ENCODE results near the gene FCHSD2. TPM values are rescaled to one million over a fixed set of nuclear protein-coding genes. Genes with fewer than 3 reads are reported as not detected.
"Not testable (repeated sequence)": the region's sequence is repeated elsewhere in the genome, so short reads cannot be mapped to it uniquely, and the experiment has no call there.

The FCHSD2 gene
- total RNA-seq, 2 donors from 2014 or later = 12.1 to 20.9 TPM

DNA sequence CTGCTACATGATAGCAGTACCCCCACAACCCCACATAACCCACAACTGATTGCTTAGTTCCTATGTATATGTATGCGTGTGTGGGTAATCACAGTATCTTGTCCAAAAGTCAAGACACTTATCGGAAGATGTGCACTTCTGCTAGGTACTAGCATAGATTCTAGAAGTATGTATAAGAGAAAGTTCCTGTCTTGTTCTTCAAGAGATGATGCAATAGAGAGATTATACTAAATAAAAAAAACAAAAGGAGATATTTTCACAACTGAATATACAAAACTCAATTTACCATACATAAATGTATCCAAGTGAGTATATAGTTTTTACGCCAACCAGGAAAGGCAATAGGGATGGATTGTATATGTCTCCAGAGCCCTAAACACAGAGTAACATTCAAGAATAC lies 112.0 kb downstream of the FCHSD2 start:
- Histone ChIP-seq H3K36me3 (no peaks in the 10 kb centered on the region), H3K9me3 (no peaks in the 10 kb centered on the region), H3K9ac (ENCODE audit: low read depth in 2 of 2, low read length in 2 of 2) (no peak overlapping the region), H3K4me3 (no peak overlapping the region), H3K4me1 (no peaks in the 10 kb centered on the region), H3K27ac (no peak overlapping the region), H3K27me3 (no peaks in the 10 kb centered on the region)
- DNase-seq = no peak
- intact Hi-C loops (cut with DNase I) = no loop called here
- TF ChIP-seq, protein P1, sequence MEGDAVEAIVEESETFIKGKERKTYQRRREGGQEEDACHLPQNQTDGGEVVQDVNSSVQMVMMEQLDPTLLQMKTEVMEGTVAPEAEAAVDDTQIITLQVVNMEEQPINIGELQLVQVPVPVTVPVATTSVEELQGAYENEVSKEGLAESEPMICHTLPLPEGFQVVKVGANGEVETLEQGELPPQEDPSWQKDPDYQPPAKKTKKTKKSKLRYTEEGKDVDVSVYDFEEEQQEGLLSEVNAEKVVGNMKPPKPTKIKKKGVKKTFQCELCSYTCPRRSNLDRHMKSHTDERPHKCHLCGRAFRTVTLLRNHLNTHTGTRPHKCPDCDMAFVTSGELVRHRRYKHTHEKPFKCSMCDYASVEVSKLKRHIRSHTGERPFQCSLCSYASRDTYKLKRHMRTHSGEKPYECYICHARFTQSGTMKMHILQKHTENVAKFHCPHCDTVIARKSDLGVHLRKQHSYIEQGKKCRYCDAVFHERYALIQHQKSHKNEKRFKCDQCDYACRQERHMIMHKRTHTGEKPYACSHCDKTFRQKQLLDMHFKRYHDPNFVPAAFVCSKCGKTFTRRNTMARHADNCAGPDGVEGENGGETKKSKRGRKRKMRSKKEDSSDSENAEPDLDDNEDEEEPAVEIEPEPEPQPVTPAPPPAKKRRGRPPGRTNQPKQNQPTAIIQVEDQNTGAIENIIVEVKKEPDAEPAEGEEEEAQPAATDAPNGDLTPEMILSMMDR (IDR thresholded peaks at IDR 0.05) = no peak

DNA sequence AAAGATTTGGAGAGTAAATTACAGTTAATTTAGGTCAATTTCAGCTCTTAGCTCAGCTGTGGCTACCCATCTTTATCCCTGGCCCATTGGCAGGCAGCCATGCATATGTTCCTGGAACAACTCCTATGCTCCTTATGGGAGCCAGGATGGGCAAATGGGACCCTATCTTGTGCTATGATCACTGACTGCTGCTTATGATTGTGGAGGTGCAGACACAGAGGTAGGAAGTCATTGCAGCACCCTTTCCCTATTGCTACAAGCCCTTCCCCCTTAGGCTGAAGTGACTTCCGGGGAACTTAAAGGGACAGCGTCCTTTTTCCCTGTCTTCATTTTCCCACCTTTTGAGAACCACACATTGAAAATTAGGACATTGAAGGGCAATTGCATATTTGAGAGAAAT lies 112.7 kb downstream of the FCHSD2 start:
- no peak for DNase-seq
- H3K27ac ChIP-seq = no peak overlapping the region
- no peaks in the 10 kb centered on the region for H3K9me3 ChIP-seq
- no peaks in the 10 kb centered on the region for H3K27me3 ChIP-seq
- no peak overlapping the region for H3K4me3 ChIP-seq
- TF ChIP-seq, protein P1 (IDR thresholded peaks at IDR 0.05) = no peak
- no peaks in the 10 kb centered on the region for H3K4me1 ChIP-seq
- intact Hi-C loops (cut with DNase I) = no loop called here
- no peaks in the 10 kb centered on the region for H3K36me3 ChIP-seq
- H3K9ac ChIP-seq (ENCODE audit: low read depth in 2 of 2, low read length in 2 of 2) = no peak overlapping the region

DNA sequence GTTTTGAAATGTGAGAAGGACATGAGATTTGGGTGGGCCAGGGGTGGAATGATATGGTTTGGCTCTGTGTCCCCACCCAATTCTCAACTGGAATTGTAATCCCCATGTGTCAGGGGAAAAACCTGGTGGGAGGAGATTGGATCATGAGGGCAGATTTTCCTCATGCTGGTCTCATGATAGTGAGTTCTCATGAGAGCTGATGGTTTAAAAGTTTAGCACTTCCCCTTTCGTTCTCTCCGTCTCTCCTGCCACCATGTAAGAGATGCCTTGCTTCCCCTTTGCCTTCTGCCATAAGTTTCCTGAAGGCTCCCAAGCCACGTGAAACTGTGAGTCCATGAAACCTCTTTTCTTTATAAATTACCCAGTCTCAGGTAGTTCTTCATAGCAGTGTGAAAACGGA lies 113.5 kb downstream of the FCHSD2 start:
- intact Hi-C loops (cut with DNase I) = no loop called here
- TF ChIP-seq, protein P1 (IDR thresholded peaks at IDR 0.05) = no peak
- DNase-seq = no peak
- H3K9ac ChIP-seq (ENCODE audit: low read depth in 2 of 2, low read length in 2 of 2) = no peak overlapping the region
- H3K9me3 ChIP-seq = no peaks in the 10 kb centered on the region
- H3K27me3 ChIP-seq = no peaks in the 10 kb centered on the region
- H3K4me1 ChIP-seq = no peaks in the 10 kb centered on the region
- H3K27ac ChIP-seq = no peak overlapping the region
- H3K36me3 ChIP-seq = no peaks in the 10 kb centered on the region
- no peak overlapping the region for H3K4me3 ChIP-seq

DNA sequence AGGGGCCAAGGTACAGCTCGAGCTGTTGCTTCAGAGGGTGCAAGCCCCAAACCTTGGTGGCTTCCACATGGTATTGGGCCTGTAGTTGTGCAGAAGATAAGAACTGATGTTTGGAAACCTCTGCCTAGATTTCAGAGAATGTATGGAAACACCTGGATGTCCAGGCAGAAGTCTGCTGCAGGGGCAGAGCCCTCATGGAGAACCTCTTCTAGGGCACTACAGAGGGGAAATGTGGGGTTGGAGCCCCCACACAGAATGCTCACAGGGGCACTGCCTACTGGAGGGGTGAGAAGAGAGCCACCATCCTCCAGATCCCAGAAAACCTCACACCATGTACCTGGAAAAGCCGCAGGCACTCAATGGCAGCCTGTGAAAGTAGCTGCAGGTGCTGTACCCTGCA lies 114.3 kb downstream of the FCHSD2 start:
- H3K4me1 ChIP-seq; H3K9me3 ChIP-seq; intact Hi-C loops (cut with DNase I); H3K27ac ChIP-seq; H3K27me3 ChIP-seq; DNase-seq; H3K9ac ChIP-seq (ENCODE audit: low read depth in 2 of 2, low read length in 2 of 2); H3K36me3 ChIP-seq; H3K4me3 ChIP-seq: not testable (repeated sequence)

DNA sequence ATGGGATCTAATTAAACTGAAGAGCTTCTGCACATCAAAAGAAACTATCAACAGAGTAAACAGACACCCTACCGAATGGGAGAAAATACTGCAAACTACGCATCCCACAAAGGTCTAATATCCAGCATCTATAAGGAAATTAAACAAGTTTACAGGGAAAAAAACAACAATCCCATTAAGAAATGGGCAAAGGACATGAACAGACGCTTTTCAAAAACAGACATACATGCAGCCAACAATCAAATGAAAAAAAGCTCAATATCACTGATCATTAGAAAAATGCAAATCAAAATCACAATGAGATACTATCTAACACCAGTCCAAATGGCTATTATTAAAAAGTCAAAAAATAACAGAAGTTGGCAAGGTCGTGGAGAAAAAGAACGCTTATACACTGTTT lies 117.5 kb downstream of the FCHSD2 start:
- intact Hi-C loops (cut with DNase I) = no loop called here
- H3K4me3 ChIP-seq = no peak overlapping the region
- no peak overlapping the region for H3K9ac ChIP-seq (ENCODE audit: low read depth in 2 of 2, low read length in 2 of 2)
- TF ChIP-seq, protein P1 (IDR thresholded peaks at IDR 0.05) = no peak
- no peaks in the 10 kb centered on the region for H3K4me1 ChIP-seq
- no peaks in the 10 kb centered on the region for H3K36me3 ChIP-seq
- H3K9me3 ChIP-seq = no peaks in the 10 kb centered on the region
- H3K27me3 ChIP-seq = no peaks in the 10 kb centered on the region
- no peak overlapping the region for H3K27ac ChIP-seq
- DNase-seq = no peak

DNA sequence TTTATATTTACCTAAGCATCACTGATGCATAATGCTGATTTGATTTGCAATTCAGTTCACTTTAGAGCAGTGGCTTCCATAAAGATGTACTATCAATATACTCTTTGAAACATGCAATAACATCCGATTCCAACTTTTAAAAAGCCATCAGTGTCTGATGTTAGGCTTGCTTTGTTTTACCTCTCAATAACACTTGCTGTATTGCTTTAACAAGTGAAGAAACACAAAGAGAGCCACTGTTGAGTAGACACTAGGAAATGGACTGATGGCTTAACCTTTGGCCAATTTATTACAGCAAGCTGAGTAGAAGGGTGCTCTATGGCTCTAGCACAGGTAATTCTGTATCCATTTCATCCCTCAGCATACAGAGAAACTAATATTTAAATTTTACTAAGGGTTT lies 122.1 kb downstream of the FCHSD2 start:
- DNase-seq = no peak
- H3K4me1 ChIP-seq = no peaks in the 10 kb centered on the region
- H3K27ac ChIP-seq = no peak overlapping the region
- H3K27me3 ChIP-seq = no peaks in the 10 kb centered on the region
- no peaks in the 10 kb centered on the region for H3K9me3 ChIP-seq
- intact Hi-C loops (cut with DNase I) = no loop called here
- no peaks in the 10 kb centered on the region for H3K36me3 ChIP-seq
- TF ChIP-seq, protein P1 (IDR thresholded peaks at IDR 0.05) = no peak
- no peak overlapping the region for H3K9ac ChIP-seq (ENCODE audit: low read depth in 2 of 2, low read length in 2 of 2)
- H3K4me3 ChIP-seq = no peak overlapping the region

All from colonic mucosa (tissue), 4 donors.